Gastrocnemius medialis (tissue), 4 donors: ENCODE measurements around the gene DNM3. TPM values are rescaled to one million over a fixed set of nuclear protein-coding genes. Genes with fewer than 3 reads are reported as not detected.
A peak's percentile ranks its signal among the peaks of the same experiment; 100 is the strongest.

Source experiments
- ATAC-seq, 2 donors: fragments of 150-250 bp; one replicate each; pipeline ENCODE4 v1.9.1; 2016
- DNase-seq, 2 donors: peaks; one replicate each; pipeline ENCODE4 v3.0.0-alpha.2; 2019
- H3K27ac ChIP-seq, 4 donors: fragments of 200-600 bp; sonication (generic); 1 replicate in 1 of 4; 2 replicates in 3 of 4; pipeline ENCODE4 v1.5.1; 2016 to 2018; ENCODE audit warnings: mild to moderate bottlenecking in 2 of 4, moderate library complexity in 1 of 4
- H3K27me3 ChIP-seq, 3 donors: fragments of 200-600 bp; sonication (generic) in 2 of 3; 1 replicate in 1 of 3; 2 replicates in 2 of 3; pipeline versions ENCODE4 v1.5.1 to v1.6.0; 2016 to 2019; ENCODE audit warnings: mild to moderate bottlenecking in 1 of 3, moderate library complexity in 1 of 3
- H3K36me3 ChIP-seq, 2 donors: fragments of 200-600 bp; sonication (generic) in 1 of 2; one replicate each; pipeline ENCODE4 v1.5.1; 2017 to 2018
- H3K4me1 ChIP-seq, 2 donors: fragments of 200-600 bp; sonication (generic) in 1 of 2; one replicate each; pipeline ENCODE4 v1.5.1; 2016 to 2017; ENCODE audit warnings: mild to moderate bottlenecking in 2 of 2
- H3K4me3 ChIP-seq, 4 donors: fragments of 200-600 bp; sonication (generic) in 3 of 4; 1 replicate in 1 of 4; 2 replicates in 3 of 4; pipeline ENCODE4 v1.5.1; 2016 to 2019; ENCODE audit warnings: mild to moderate bottlenecking in 2 of 4
- H3K9me3 ChIP-seq, 3 donors: fragments of 200-600 bp; sonication (generic) in 2 of 3; 1 replicate in 1 of 3; 2 replicates in 2 of 3; pipeline ENCODE4 v1.5.1; 2016 to 2019
- CTCF ChIP-seq, 5 experiments: fragments of 450-650 bp in 3 of 5; fragments of 200-600 bp in 2 of 5; sonication (generic) in 2 of 5; IDR thresholded peaks in 4 of 5; conservative IDR thresholded peaks in 1 of 5; 1 replicate in 4 of 5; 2 replicates in 1 of 5; pipeline ENCODE4 v1.5.1; 2016 to 2019; ENCODE audit warnings: antibody characterized with exemption in 5 of 5, mild to moderate bottlenecking in 3 of 5, moderate library complexity in 3 of 5
- POLR2A ChIP-seq, 2 donors: fragments of 450-650 bp; IDR thresholded peaks; one replicate each; pipeline ENCODE4 v1.6.1; 2017; ENCODE audit warnings: antibody characterized with exemption in 2 of 2, mild to moderate bottlenecking in 2 of 2, moderate library complexity in 2 of 2
- in situ Hi-C, 4 donors: fragments of 200-750 bp; cut with MboI; loops; one replicate each; pipeline versions ENCODE4 v1.15.0 to v1.8.0; 2017; ENCODE audit warnings: low sequenced_read_pairs in 4 of 4
- intact Hi-C: fragments of 100-400 bp; cut with DNase I; formaldehyde crosslinking; loops from one replicate; pipeline ENCODE4 v1.15.1; 2023; ENCODE audit warnings: low total_unique reads
- total RNA-seq, 4 donors: library from RNA; depleted of rRNA; stranded (reverse); fragments of >200 nt; gene quantifications; one replicate each; pipeline versions ENCODE4 v1.1.0 to v1.2.3, GENCODE V29; 2016

DNM3 gene
- total RNA-seq, 4 donors from 2014 or later: 0.35 to 1.6 (median 1.1) TPM

- Histone ChIP-seq H3K4me1 (peaks cover 5 to 6% of the 10 kb centered on the region in 2 donors), H3K36me3 (no peaks in the 10 kb centered on the region), H3K27ac (peak overlapping the region; percentile 48 to 76 (median 69)), H3K27me3 (no peaks in the 10 kb centered on the region), H3K9me3 (no peaks in the 10 kb centered on the region), H3K4me3 (peak overlapping the region; percentile 6 to 45 (median 22))
- in situ Hi-C loops (no loop called here), intact Hi-C loops (no loop called here)
- ATAC-seq: peak; percentile 66 to 73
- TF ChIP-seq CTCF (IDR thresholded peaks at IDR 0.05 in 4 of 5, conservative IDR thresholded peaks at IDR 0.05 in 1 of 5) (no peak), POLR2A (IDR thresholded peaks at IDR 0.05) (no peak)
- DNase-seq: peak; percentile 7 to 16
Measured at GRCh38 chr1:172180501-172181285, 339.4 kb downstream of the DNM3 start.

- no peak for ATAC-seq
- intact Hi-C loops: no loop called here
- in situ Hi-C loops: no loop called here
Measured at GRCh38 chr1:172184506-172185191, 343.4 kb downstream of the DNM3 start.

GRCh38 chr1:172185211-172185610 lies 343.9 kb downstream of the DNM3 start:
- DNase-seq: no peak
- Histone ChIP-seq H3K36me3 (no peaks in the 10 kb centered on the region), H3K4me3 (no peak overlapping the region), H3K4me1 (peaks cover 5 to 6% of the 10 kb centered on the region in 2 donors), H3K27ac (no peak overlapping the region), H3K27me3 (no peaks in the 10 kb centered on the region), H3K9me3 (no peaks in the 10 kb centered on the region)
- no peak for ATAC-seq
- in situ Hi-C loops: no loop called here
- TF ChIP-seq CTCF (IDR thresholded peaks at IDR 0.05 in 4 of 5, conservative IDR thresholded peaks at IDR 0.05 in 1 of 5) (no peak), POLR2A (IDR thresholded peaks at IDR 0.05) (no peak)
- intact Hi-C loops: no loop called here

More at GRCh38 chr1:172184506-172185191, 343.4 kb downstream of the DNM3 start:
- Histone ChIP-seq H3K27me3 (no peaks in the 10 kb centered on the region), H3K9me3 (no peaks in the 10 kb centered on the region), H3K4me3 (no peak overlapping the region), H3K36me3 (no peaks in the 10 kb centered on the region), H3K4me1 (peaks cover 5 to 6% of the 10 kb centered on the region in 2 donors), H3K27ac (no peak overlapping the region)
- no peak for DNase-seq
- no peak for TF ChIP-seq POLR2A (IDR thresholded peaks at IDR 0.05)
- TF ChIP-seq CTCF (IDR thresholded peaks at IDR 0.05 in 4 of 5, conservative IDR thresholded peaks at IDR 0.05 in 1 of 5): no peak

- TF ChIP-seq CTCF (IDR thresholded peaks at IDR 0.05 in 4 of 5, conservative IDR thresholded peaks at IDR 0.05 in 1 of 5) (no peak), POLR2A (IDR thresholded peaks at IDR 0.05) (no peak)
- Histone ChIP-seq H3K9me3 (no peaks in the 10 kb centered on the region), H3K27ac (no peak overlapping the region), H3K4me1 (peaks cover 5 to 6% of the 10 kb centered on the region in 2 donors), H3K27me3 (no peaks in the 10 kb centered on the region), H3K36me3 (no peaks in the 10 kb centered on the region), H3K4me3 (no peak overlapping the region)
- ATAC-seq (no peak), DNase-seq (no peak)
- in situ Hi-C loops: no loop called here
- intact Hi-C loops: no loop called here
Measured at GRCh38 chr1:172185996-172186395, 344.7 kb downstream of the DNM3 start.
